GM21786 (cell line): ENCODE data around the gene ACVR1.

Experiments
- ATAC-seq: cut with Tn5 transposase; IDR thresholded peaks from one replicate; pipeline ENCODE4 v1.9.1; 2021; ENCODE audit not compliant: unreplicated experiment

ACVR1 gene

GRCh38 chr2:157876066-157876785, at the start of gene ACVR1:
Gene ACVR1, minus strand, starts transcription at chr2:157876330. Its CDS starts 76,837 bp downstream, at chr2:157799493.
- peak; percentile 78 for ATAC-seq

- no peak for ATAC-seq
Measured at GRCh38 chr2:157925071-157925470, 48.9 kb upstream of the ACVR1 start.

DNA sequence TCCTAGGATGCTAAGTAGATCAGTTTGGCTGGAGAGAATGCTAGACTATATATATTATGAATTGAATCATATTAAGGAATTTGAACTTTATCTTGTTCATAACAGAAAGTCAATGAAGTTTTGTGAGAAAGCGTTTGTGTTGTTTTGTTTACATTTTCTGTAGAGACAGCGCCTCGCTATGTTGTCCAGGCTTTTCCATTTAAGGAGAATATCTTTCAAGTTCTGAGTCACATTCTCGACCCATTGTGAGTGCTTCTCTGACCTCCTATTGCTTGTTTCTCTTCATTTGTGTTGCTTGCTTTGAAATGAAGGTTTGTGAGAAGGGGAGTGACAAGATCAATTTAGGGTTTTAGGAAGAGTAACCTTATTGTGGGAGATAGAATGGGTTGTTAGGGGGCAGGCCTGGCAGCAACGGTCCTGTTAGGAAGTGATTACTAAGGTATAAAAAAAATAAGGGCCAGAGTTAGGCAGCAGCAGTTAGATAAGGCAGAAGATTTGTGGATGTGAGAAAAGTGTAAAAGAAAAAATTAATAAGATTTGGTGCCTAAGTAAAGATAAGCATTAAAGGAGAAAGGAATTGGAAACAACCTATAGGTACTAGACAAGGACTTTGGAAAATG, 47.6 kb upstream of the ACVR1 start:
- no peak for ATAC-seq

GRCh38 chr2:157922815-157923214, 46.7 kb upstream of the ACVR1 start:
- no peak for ATAC-seq

DNA sequence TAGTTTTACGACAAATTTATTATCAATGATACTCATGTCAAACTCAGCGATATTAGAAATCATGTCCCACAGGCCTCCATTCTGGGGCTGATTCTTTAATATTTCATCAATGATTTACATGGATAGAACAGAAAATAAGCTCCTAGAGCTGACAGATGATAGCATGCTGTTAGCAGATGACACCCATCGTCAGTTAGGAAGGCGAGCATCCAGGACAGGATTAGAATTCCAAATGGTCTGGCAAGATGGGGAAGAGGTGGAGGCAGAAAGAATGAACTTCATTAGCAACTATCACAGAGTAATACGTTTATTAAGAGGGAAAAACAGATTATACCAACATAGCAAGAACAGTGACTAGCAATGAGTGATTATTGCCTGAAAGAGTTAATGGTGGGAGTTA, 46.2 kb upstream of the ACVR1 start:
- ATAC-seq, result no peak

- no peak for ATAC-seq
Measured at GRCh38 chr2:157920736-157921135, 44.6 kb upstream of the ACVR1 start.

GRCh38 chr2:157919181-157919580, 43.1 kb upstream of the ACVR1 start:
- ATAC-seq, result no peak

DNA sequence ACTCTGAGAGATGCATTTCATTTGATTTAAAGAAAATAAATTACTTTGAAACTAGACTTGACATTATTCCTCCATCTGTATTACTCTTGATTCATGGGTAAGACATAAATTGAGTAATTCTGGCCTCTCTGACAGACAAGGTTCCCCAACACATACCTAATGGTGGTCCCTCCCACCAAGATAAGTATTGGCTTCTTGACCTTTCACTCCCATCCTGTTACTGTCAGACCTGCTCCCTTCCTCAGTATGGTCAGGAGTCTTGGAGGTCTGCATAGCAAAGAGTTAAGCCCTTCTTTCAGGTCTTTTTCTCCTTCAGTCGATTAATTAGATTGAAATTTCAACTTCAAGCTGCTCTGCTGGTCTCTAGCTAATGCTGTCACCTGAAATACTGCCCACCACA, 42.2 kb upstream of the ACVR1 start:
- ATAC-seq, result no peak

DNA sequence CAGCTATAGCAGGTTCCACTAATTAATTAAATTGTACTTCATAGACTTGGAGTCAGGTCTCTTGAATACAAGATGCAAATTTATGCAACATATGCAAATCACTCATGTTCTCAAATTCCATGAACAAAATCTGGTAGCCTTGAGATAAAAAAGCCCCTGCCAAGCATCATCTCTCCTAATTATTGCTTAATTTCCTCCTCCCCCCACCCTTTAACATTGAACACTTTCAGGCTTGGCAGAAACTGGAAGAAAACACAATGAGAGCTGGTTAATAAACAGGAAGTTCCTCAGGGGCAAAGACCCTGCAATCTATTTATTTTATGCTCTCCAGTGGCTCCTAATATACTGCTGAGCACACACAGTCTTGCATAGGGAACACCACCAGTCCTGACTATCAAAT, 35.6 kb upstream of the ACVR1 start:
- no peak for ATAC-seq

- no peak for ATAC-seq
Measured at GRCh38 chr2:157911246-157911645, 35.1 kb upstream of the ACVR1 start.

- no peak for ATAC-seq
Measured at GRCh38 chr2:157905092-157905491, 29.0 kb upstream of the ACVR1 start.

DNA sequence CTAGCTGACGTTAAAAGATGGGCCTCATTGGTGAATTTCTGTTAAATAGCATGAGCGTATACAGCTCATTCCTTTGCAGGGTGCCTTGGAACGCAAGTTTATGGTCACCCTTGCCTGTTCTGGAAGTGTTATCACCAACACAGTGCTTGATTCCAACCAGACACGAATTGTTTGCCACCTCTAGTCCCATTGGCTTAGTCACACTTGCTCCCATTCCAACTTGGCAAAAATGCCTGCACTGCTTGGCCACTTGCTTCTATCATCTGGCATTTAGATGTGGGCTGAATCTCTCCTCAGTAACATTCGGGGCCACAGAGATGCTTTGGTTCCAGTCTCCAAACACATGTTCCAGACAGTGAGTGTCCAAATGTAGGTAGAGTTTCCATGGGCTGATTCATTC, 27.5 kb upstream of the ACVR1 start:
- no peak for ATAC-seq

- ATAC-seq, result no peak
Measured at GRCh38 chr2:157903151-157903550, 27.0 kb upstream of the ACVR1 start.

DNA sequence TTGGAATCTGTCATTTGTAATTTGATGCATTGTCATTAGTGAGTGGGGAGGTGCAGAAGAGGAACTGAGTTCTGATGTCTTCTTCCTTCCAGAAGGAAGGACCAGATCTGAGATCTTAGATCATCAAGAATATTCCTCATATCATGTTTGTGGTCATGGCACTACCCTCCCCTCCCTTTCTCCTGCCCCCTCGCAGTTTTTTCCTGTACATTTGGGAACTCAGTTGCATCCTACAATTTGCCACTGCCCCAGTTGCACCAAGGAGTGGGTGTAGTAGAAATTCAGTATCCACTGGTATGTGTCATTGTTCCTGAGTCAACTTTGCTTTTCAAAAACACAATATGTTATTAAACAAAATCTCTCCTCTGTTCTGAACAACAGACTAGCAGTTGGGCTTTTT, 26.6 kb upstream of the ACVR1 start:
- ATAC-seq, result no peak

DNA sequence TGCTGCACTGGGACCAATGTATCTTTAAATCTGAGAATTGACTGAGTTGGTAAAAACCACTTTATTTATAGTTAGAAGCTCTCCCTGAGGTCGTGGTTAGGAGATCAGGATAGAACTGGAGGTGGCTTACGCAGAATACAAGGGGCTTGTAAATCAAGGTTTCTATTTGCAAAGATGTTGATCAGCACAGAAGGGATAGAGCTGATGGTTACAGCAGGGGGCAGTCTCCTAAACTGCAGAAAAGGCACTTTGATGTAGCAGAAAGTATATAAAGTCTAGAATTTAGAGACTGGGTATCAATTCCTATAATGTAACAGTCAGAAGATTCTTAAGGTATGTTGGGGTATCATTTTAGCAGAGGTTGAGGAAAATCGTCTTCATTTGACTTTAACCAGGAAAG, 25.2 kb upstream of the ACVR1 start:
- no peak for ATAC-seq

- no peak for ATAC-seq
Measured at GRCh38 chr2:157900684-157901083, 24.6 kb upstream of the ACVR1 start.

DNA sequence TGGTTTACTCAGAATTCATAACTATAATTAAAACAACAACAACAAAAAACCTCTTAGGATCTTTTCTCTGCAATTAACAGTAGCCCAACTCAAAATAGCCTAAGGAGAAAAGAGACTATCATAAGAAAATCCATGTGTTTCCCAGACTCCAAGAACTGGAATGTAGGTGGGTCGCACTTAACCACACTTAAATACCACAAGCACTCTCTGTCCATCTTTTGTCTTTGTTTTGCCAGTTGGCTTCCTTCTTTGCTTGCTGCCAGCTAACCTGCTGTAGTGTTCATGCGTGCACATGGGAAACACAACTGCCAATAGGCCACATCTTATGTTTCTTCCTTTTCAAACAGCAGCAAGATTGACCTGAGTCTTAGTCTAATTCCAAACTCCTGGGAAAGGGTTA, 24.1 kb upstream of the ACVR1 start:
- ATAC-seq, result no peak

- ATAC-seq, result peak; percentile 75
Measured at GRCh38 chr2:157899125-157899839, 23.2 kb upstream of the ACVR1 start.

- no peak for ATAC-seq
Measured at GRCh38 chr2:157898591-157898996, 22.5 kb upstream of the ACVR1 start.

DNA sequence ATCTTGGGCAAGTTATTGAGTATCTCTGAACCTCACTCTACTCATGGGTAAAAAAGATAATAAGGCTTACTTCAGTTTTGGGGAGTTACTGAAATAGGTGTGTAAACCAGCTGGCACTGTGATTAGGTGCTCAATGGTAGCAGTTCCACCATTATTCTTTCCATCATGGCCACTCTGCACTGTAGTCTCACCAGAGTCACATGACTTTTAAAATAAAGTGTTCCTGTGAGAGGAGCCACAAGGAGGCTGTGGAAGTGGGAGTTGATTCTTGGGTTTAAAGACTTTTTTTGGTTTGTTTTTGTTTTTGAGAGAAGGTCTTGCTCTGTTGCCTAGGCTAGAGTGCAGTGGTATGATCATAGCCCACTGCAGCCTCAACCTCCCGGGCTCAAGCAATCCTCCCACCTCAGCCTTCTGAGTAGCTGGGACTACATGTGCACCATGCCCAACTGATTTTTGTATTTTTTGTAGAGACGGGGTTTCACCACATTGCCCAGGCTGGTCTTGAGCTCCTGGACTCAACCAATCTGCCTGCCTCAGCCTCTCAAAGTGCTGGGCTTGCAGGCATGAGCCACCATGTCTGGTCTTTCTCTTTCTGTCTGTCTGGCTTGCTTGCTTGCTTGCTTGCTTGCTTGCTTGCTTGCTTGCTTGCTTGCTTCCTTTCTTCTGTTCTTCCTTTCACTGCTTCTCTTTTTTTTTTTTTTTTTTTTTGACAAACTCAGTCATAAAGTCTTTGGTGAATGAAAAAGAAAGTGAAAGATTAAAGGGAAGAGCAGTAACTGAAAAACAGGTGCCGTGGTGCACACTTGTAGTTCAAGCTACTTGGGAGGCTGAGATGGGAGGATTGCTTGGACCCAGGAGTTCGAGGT, 21.2 kb upstream of the ACVR1 start:
- ATAC-seq, result peak; percentile 40

DNA sequence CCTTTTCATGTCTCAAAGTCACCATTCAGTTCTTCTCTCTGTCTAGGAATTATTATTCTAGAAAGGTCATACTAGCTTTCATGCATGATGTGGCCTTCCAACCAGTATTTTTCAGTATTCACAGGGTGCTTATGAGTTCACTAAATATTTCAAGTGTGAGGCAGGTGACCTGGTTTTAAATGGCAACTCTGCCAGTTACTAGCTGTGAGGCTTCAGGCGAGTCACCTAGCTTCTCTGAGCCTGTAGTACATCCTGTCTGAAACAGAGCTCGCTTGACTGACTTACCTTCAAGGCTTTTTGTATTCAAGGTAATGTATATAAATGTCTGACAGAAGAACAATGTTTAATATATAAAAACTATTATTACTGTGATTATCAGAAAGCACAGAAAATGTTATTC, 19.4 kb upstream of the ACVR1 start:
- ATAC-seq, result no peak
